HepG2 (cell line): ENCODE data around the gene PRDM10. TPM values are rescaled to one million over a fixed set of nuclear protein-coding genes. Genes with fewer than 3 reads are reported as not detected.
A peak's percentile ranks its signal among the peaks of the same experiment; 100 is the strongest.

ENCODE experiments used
- FOXK2 ChIP-seq: fragments of 450-650 bp; IDR thresholded peaks from 2 replicates; pipeline ENCODE4 v1.6.1; 2016
- HNF4G ChIP-seq, 2 experiments: sonication (generic) in 1 of 2; formaldehyde crosslinking in 1 of 2; IDR thresholded peaks; 2 replicates each; pipeline versions ENCODE4 v1.4.0 to v1.6.1; 2011 to 2020; ENCODE audit warnings: borderline replicate concordance in 2 of 2, low read depth in 2 of 2, mild to moderate bottlenecking in 2 of 2, low read length in 1 of 2, missing genetic modification reagents in 1 of 2, moderate library complexity in 1 of 2
- KLF13 ChIP-seq: sonication (generic); formaldehyde crosslinking; IDR thresholded peaks from 2 replicates; pipeline ENCODE4 v1.4.0; 2020; ENCODE audit warnings: mild to moderate bottlenecking, missing genetic modification reagents
- MEF2D ChIP-seq: sonication (generic); formaldehyde crosslinking; IDR thresholded peaks from 2 replicates; pipeline ENCODE4 v1.5.1; 2020; ENCODE audit warnings: mild to moderate bottlenecking, missing genetic modification reagents
- NR1H2 ChIP-seq: sonication (generic); formaldehyde crosslinking; IDR thresholded peaks from 2 replicates; pipeline ENCODE4 v1.8.1; 2022; ENCODE audit warnings: low read depth, missing genetic modification reagents, borderline replicate concordance
- NR2C2 ChIP-seq: sonication (generic); formaldehyde crosslinking; IDR thresholded peaks from 2 replicates; pipeline ENCODE4 v1.4.0; 2020; ENCODE audit warnings: missing genetic modification reagents, mild to moderate bottlenecking, moderate library complexity, borderline replicate concordance
- SOX6 ChIP-seq, 2 experiments: fragments of 450-650 bp in 1 of 2; sonication (generic) in 1 of 2; formaldehyde crosslinking in 1 of 2; IDR thresholded peaks; 2 replicates each; pipeline versions ENCODE4 v1.4.0 to v1.6.1; 2017 to 2020; ENCODE audit warnings: antibody characterized with exemption in 1 of 2, mild to moderate bottlenecking in 1 of 2, missing genetic modification reagents in 1 of 2
- ZNF17 ChIP-seq: sonication (generic); formaldehyde crosslinking; IDR thresholded peaks from 2 replicates; pipeline ENCODE4 v1.5.0; 2020; ENCODE audit warnings: mild to moderate bottlenecking, missing genetic modification reagents
- ZNF34 ChIP-seq: sonication (generic); formaldehyde crosslinking; IDR thresholded peaks from 2 replicates; pipeline ENCODE4 v1.4.0; 2020; ENCODE audit warnings: mild to moderate bottlenecking, missing genetic modification reagents, borderline replicate concordance
- ZNF451 ChIP-seq: sonication (generic); formaldehyde crosslinking; IDR thresholded peaks from 2 replicates; pipeline ENCODE4 v1.5.0; 2020; ENCODE audit warnings: mild to moderate bottlenecking, missing genetic modification reagents
- ZNF556 ChIP-seq: sonication (generic); formaldehyde crosslinking; IDR thresholded peaks from 2 replicates; pipeline ENCODE4 v1.4.0; 2020; ENCODE audit warnings: mild to moderate bottlenecking, missing genetic modification reagents, borderline replicate concordance
- ZNF570 ChIP-seq: sonication (generic); formaldehyde crosslinking; IDR thresholded peaks from 2 replicates; pipeline ENCODE4 v1.4.0; 2020; ENCODE audit warnings: mild to moderate bottlenecking, missing genetic modification reagents, borderline replicate concordance
- polyA plus RNA-seq, 8 experiments: library from polyadenylated mRNA; depleted of rRNA in 3 of 8; stranded (reverse) in 7 of 8; unstranded in 1 of 8; fragments of >200 nt; fragmentation: Illumina TruSeq in 4 of 8; extraction: Trizol in 4 of 8; gene quantifications; 2 replicates each; pipeline versions ENCODE4 v1.2.1 to v1.2.3, GENCODE V29; 2011 to 2016; ENCODE audit warnings: low read depth in 4 of 8, missing spikeins in 1 of 8, mixed read lengths in 1 of 8; ENCODE audit not compliant: insufficient read depth in 1 of 8
- total RNA-seq, 5 experiments: library from RNA; depleted of rRNA; stranded (reverse); fragments of >200 nt; fragmentation: Illumina TruSeq; extraction: Trizol; gene quantifications; 2 replicates each; pipeline ENCODE4 v1.2.3, GENCODE V29; 2016; ENCODE audit warnings: low read depth in 1 of 5
- TF ChIP-seq, protein P1 (sequence below): sonication (generic); formaldehyde crosslinking; IDR thresholded peaks from 2 replicates; pipeline ENCODE4; 2020; ENCODE audit warnings: missing genetic modification reagents, mild to moderate bottlenecking, borderline replicate concordance
- TF ChIP-seq, protein P2 (sequence below): sonication (generic); formaldehyde crosslinking; IDR thresholded peaks from 2 replicates; pipeline ENCODE4 v1.8.0; 2022; ENCODE audit warnings: mild to moderate bottlenecking, missing genetic modification reagents, moderate library complexity
- TF ChIP-seq, protein P3 (sequence below): sonication (generic); formaldehyde crosslinking; IDR thresholded peaks from 2 replicates; pipeline ENCODE4 v1.5.0; 2020; ENCODE audit warnings: missing genetic modification reagents
- TF ChIP-seq, protein P4 (sequence below): sonication (generic); formaldehyde crosslinking; IDR thresholded peaks from 2 replicates; pipeline ENCODE4 v1.4.0; 2020; ENCODE audit warnings: mild to moderate bottlenecking, missing genetic modification reagents
- TF ChIP-seq, protein P5 (sequence below): sonication (generic); formaldehyde crosslinking; IDR thresholded peaks from 2 replicates; pipeline ENCODE4 v1.8.0; 2023; ENCODE audit warnings: mild to moderate bottlenecking, missing genetic modification reagents

The PRDM10 gene
- total and polyA plus RNA-seq, 2 of the 13 experiments (the other 11 are each of a cell fraction or from before 2014, with no cell fraction given) = 5.7 to 5.8 TPM

DNA sequence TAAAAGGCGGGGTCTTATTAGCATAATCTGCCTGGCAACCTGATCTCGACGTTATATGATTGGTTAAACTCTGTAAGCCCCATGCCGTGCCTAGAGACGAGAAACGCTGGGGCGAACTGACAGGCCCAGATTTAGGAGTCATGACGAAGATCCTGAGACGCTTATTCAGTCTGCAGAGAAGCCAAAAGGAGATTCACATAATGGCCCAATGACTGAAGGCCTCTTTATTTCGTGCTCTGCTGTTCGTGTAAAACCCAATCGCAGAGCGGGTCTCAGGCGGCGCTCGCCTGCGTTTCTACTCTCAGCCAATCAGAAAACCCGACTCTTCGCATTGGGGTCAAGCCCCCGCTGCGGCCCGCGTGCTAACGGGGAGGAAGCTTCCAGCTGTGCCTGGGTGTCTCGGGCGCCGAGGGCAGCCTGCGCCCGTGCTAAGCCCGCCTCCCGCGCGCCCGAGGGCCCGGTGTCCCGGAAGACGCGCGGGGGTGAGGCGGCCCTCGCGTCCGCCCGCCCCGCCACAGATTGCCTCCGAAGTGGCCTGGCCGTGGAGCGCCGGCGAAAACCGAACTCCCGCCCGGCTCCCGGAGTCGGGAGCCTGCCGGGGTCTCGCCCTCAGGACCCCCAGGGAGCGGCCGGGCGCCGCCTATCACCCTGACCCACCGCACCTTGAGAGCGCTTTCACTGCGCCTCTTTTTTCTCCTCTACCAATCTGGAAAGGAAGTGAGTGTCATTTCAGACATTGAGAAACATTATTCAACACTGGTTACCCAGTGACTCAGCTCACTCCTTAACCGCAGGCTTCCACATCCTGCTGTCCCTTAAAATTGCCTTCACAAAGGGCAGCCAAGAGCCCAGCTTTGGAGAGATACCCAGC, 446 bp upstream of the PRDM10 start (continued):
- TF ChIP-seq ZNF451 (CRISPR knock-in tag) = peak; percentile 83
- TF ChIP-seq, protein P1, sequence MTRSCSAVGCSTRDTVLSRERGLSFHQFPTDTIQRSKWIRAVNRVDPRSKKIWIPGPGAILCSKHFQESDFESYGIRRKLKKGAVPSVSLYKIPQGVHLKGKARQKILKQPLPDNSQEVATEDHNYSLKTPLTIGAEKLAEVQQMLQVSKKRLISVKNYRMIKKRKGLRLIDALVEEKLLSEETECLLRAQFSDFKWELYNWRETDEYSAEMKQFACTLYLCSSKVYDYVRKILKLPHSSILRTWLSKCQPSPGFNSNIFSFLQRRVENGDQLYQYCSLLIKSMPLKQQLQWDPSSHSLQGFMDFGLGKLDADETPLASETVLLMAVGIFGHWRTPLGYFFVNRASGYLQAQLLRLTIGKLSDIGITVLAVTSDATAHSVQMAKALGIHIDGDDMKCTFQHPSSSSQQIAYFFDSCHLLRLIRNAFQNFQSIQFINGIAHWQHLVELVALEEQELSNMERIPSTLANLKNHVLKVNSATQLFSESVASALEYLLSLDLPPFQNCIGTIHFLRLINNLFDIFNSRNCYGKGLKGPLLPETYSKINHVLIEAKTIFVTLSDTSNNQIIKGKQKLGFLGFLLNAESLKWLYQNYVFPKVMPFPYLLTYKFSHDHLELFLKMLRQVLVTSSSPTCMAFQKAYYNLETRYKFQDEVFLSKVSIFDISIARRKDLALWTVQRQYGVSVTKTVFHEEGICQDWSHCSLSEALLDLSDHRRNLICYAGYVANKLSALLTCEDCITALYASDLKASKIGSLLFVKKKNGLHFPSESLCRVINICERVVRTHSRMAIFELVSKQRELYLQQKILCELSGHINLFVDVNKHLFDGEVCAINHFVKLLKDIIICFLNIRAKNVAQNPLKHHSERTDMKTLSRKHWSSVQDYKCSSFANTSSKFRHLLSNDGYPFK (CRISPR knock-in tag) = peak; percentile 36; the same call in 1 of the 2 replicates
- TF ChIP-seq HNF4G (IDR thresholded peaks at IDR 0.05; ENCODE audit: borderline replicate concordance, low read depth, low read length) = no peak
- TF ChIP-seq HNF4G (CRISPR knock-in tag; IDR thresholded peaks at IDR 0.05; ENCODE audit: borderline replicate concordance, low read depth) = 0 out of 2 replicates have a peak, but pooled peaks have one; percentile 30
- TF ChIP-seq, protein P2, sequence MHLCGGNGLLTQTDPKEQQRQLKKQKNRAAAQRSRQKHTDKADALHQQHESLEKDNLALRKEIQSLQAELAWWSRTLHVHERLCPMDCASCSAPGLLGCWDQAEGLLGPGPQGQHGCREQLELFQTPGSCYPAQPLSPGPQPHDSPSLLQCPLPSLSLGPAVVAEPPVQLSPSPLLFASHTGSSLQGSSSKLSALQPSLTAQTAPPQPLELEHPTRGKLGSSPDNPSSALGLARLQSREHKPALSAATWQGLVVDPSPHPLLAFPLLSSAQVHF (CRISPR knock-in tag) = peak; percentile 69
- no peak for TF ChIP-seq NR1H2
- no peak for TF ChIP-seq KLF13 (CRISPR knock-in tag)
- 0 out of 2 replicates have a peak, but pooled peaks have one; percentile 5 for TF ChIP-seq MEF2D (CRISPR knock-in tag)
- TF ChIP-seq ZNF17 (CRISPR knock-in tag) = no peak
- 0 out of 2 replicates have a peak, but pooled peaks have one; percentile 31 for TF ChIP-seq ZNF556
- no peak for TF ChIP-seq ZNF34 (CRISPR knock-in tag)
- peak; percentile 91 for TF ChIP-seq NR2C2
- no peak for TF ChIP-seq ZNF570
- TF ChIP-seq FOXK2 = no peak
- TF ChIP-seq, protein P3, sequence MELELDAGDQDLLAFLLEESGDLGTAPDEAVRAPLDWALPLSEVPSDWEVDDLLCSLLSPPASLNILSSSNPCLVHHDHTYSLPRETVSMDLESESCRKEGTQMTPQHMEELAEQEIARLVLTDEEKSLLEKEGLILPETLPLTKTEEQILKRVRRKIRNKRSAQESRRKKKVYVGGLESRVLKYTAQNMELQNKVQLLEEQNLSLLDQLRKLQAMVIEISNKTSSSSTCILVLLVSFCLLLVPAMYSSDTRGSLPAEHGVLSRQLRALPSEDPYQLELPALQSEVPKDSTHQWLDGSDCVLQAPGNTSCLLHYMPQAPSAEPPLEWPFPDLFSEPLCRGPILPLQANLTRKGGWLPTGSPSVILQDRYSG = no peak
- TF ChIP-seq, protein P4, sequence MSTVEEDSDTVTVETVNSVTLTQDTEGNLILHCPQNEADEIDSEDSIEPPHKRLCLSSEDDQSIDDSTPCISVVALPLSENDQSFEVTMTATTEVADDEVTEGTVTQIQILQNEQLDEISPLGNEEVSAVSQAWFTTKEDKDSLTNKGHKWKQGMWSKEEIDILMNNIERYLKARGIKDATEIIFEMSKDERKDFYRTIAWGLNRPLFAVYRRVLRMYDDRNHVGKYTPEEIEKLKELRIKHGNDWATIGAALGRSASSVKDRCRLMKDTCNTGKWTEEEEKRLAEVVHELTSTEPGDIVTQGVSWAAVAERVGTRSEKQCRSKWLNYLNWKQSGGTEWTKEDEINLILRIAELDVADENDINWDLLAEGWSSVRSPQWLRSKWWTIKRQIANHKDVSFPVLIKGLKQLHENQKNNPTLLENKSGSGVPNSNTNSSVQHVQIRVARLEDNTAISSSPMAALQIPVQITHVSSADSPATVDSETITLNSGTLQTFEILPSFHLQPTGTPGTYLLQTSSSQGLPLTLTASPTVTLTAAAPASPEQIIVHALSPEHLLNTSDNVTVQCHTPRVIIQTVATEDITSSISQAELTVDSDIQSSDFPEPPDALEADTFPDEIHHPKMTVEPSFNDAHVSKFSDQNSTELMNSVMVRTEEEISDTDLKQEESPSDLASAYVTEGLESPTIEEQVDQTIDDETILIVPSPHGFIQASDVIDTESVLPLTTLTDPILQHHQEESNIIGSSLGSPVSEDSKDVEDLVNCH (CRISPR knock-in tag) = no peak
- no peak for TF ChIP-seq SOX6 (IDR thresholded peaks at IDR 0.05)
- TF ChIP-seq SOX6 (CRISPR knock-in tag; IDR thresholded peaks at IDR 0.05) = no peak; the same call in 1 of the 2 replicates
- TF ChIP-seq, protein P5, sequence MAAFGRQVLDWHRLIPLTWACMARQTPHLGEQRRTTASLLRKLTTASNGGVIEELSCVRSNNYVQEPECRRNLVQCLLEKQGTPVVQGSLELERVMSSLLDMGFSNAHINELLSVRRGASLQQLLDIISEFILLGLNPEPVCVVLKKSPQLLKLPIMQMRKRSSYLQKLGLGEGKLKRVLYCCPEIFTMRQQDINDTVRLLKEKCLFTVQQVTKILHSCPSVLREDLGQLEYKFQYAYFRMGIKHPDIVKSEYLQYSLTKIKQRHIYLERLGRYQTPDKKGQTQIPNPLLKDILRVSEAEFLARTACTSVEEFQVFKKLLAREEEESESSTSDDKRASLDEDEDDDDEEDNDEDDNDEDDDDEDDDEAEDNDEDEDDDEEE (CRISPR knock-in tag) = 0 out of 2 replicates have a peak, but pooled peaks have one; percentile 58
